HCT116 (cell line): Measurements from ENCODE around the gene STARD3. TPM values are rescaled to one million over a fixed set of nuclear protein-coding genes. Genes with fewer than 3 reads are reported as not detected.

Experiments
- ATAC-seq: fragments of 200-7000 bp; cut with Tn5 transposase; 2 replicates; pipeline ENCODE4 v1.9.1; 2020; ENCODE audit warnings: mild to moderate bottlenecking, moderate library complexity
- BruUV-seq: library from RNA; stranded (reverse); fragments of 400-500 nt; replicated peaks from 2 replicates; lab custom pipeline; 2021; lab: Mats Ljungman, UMichigan
- CTCF ChIA-PET: fragments of 300-600 bp; sonication (Branson Sonifier 250); formaldehyde crosslinking; loops from one replicate; lab custom pipeline; 2021; ENCODE audit warnings: antibody characterized with exemption; lab: Charles Lee
- POLR2A ChIA-PET: fragments of 300-600, 350-600 bp; sonication (Branson Sonifier 250); formaldehyde crosslinking; loops from one replicate; lab custom pipeline; 2021; ENCODE audit warnings: antibody characterized with exemption; lab: Charles Lee
- RAD21 ChIA-PET, 2 experiments: fragments of 300-600 bp; sonication (Branson Sonifier 250); formaldehyde crosslinking; loops; one replicate each; lab custom pipeline; 2023; ENCODE audit warnings: low total read pairs in 2 of 2; ENCODE audit not compliant: uncharacterized antibody in 2 of 2, unreplicated experiment in 2 of 2, low non-redundant PET in 1 of 2; lab: Charles Lee
- DNase-seq: peaks from one replicate; pipeline ENCODE4 v3.0.0-alpha.2; 2010; ENCODE audit warnings: low read depth, low spot score
- H2AFZ ChIP-seq: fragments of 200-600 bp; shearing (Covaris generic), sonication (generic); 2 replicates; pipeline ENCODE4 v1.6.1; 2017; ENCODE audit warnings: low read depth, mixed run types, mixed read lengths, antibody characterized with exemption, low read length; ENCODE audit not compliant: poor library complexity, severe bottlenecking
- H3K27ac ChIP-seq: 2 replicates; pipeline ENCODE4 v1.5.1; 2012; ENCODE audit warnings: low read depth, low read length
- H3K27me3 ChIP-seq: fragments of 200-600 bp; sonication (generic); 2 replicates; pipeline ENCODE4 v1.6.1; 2016; ENCODE audit warnings: mixed run types, low read length, mixed read lengths; ENCODE audit not compliant: insufficient read depth
- H3K36me3 ChIP-seq, 2 experiments: fragments of 200-500 bp in 1 of 2; fragments of 200-600 bp in 1 of 2; sonication (Bioruptor generic) in 1 of 2; sonication (generic) in 1 of 2; 2 replicates each; pipeline versions ENCODE4 v1.5.1 to v1.6.1; 2014 to 2016; ENCODE audit warnings: low read length in 2 of 2, inconsistent platforms in 1 of 2, mixed read lengths in 1 of 2, mixed run types in 1 of 2; ENCODE audit not compliant: insufficient read depth in 2 of 2, control insufficient read depth in 1 of 2
- H3K4me1 ChIP-seq, 2 experiments: fragments of 200-600 bp in 1 of 2; sonication (generic) in 1 of 2; 2 replicates each; pipeline versions ENCODE4 v1.5.1 to v1.6.1; 2012 to 2017; ENCODE audit warnings: low read length in 2 of 2, inconsistent platforms in 1 of 2, mild to moderate bottlenecking in 1 of 2, mixed read lengths in 1 of 2, mixed run types in 1 of 2, moderate library complexity in 1 of 2; ENCODE audit not compliant: insufficient read depth in 2 of 2, control insufficient read depth in 1 of 2
- H3K4me2 ChIP-seq: fragments of 200-600 bp; sonication (generic); 2 replicates; pipeline ENCODE4 v1.6.1; 2017; ENCODE audit warnings: mixed run types, low read length, mixed read lengths
- H3K4me3 ChIP-seq, 2 experiments: fragments of 200-600 bp in 1 of 2; sonication (generic) in 1 of 2; replicated peaks in 1 of 2; 2 replicates each; pipeline ENCODE4 v1.5.1; 2011 to 2016; ENCODE audit warnings: low read length in 2 of 2, control low read depth in 1 of 2, low read depth in 1 of 2, mild to moderate bottlenecking in 1 of 2, mixed read lengths in 1 of 2, mixed run types in 1 of 2
- H3K79me2 ChIP-seq: fragments of 200-600 bp; sonication (generic); 2 replicates; pipeline ENCODE4 v1.6.1; 2017; ENCODE audit warnings: mild to moderate bottlenecking, mixed run types, low read length, moderate library complexity, mixed read lengths; ENCODE audit not compliant: insufficient read depth
- H3K9ac ChIP-seq: fragments of 200-600 bp; sonication (generic); 2 replicates; pipeline ENCODE4 v1.6.1; 2016; ENCODE audit warnings: low read length, mixed read lengths
- H3K9me2 ChIP-seq: fragments of 200-600 bp; sonication (generic), shearing (Covaris generic); 2 replicates; pipeline ENCODE4 v1.6.1; 2017; ENCODE audit warnings: mixed run types, mild to moderate bottlenecking, moderate library complexity; ENCODE audit not compliant: insufficient read depth
- H3K9me3 ChIP-seq, 2 experiments: fragments of 200-500 bp in 1 of 2; fragments of 200-600 bp in 1 of 2; sonication (Bioruptor generic) in 1 of 2; sonication (generic) in 1 of 2; 2 replicates each; pipeline ENCODE4 v1.6.1; 2014 to 2017; ENCODE audit warnings: low read length in 2 of 2, mixed read lengths in 2 of 2, inconsistent platforms in 1 of 2, low read depth in 1 of 2, mild to moderate bottlenecking in 1 of 2, mixed run types in 1 of 2, moderate library complexity in 1 of 2; ENCODE audit not compliant: control insufficient read depth in 1 of 2, insufficient read depth in 1 of 2
- H4K20me1 ChIP-seq: fragments of 200-600 bp; sonication (generic), shearing (Covaris generic); 2 replicates; pipeline ENCODE4 v1.6.1; 2017; ENCODE audit warnings: mixed run types, mild to moderate bottlenecking, moderate library complexity; ENCODE audit not compliant: insufficient read depth
- CBX3 ChIP-seq: IDR thresholded peaks from 2 replicates; pipeline ENCODE4 v1.6.1; 2012; ENCODE audit warnings: low read depth
- ELF1 ChIP-seq: IDR thresholded peaks from 2 replicates; pipeline ENCODE4 v1.6.1; 2012; ENCODE audit warnings: low read depth, borderline replicate concordance
- EZH2phosphoT487 ChIP-seq: fragments of 200-600 bp; IDR thresholded peaks from 2 replicates; pipeline ENCODE4 v1.6.1; 2018; ENCODE audit warnings: antibody characterized with exemption, borderline replicate concordance
- POLR2AphosphoS5 ChIP-seq: IDR thresholded peaks from 2 replicates; pipeline ENCODE4 v1.6.1; 2011; ENCODE audit warnings: mild to moderate bottlenecking, low read depth, low read length, moderate library complexity
- SP1 ChIP-seq: IDR thresholded peaks from 2 replicates; pipeline ENCODE4 v1.6.1; 2012; ENCODE audit warnings: low read depth
- SRF ChIP-seq: IDR thresholded peaks from 2 replicates; pipeline ENCODE4 v1.6.1; 2012; ENCODE audit warnings: low read depth
- TCF7L2 ChIP-seq: IDR thresholded peaks from 2 replicates; pipeline ENCODE4 v1.7.0; 2011; ENCODE audit warnings: borderline replicate concordance, inconsistent platforms; ENCODE audit not compliant: insufficient read depth, insufficient read length; ENCODE audit errors: extremely low read depth
- YY1 ChIP-seq: IDR thresholded peaks from 2 replicates; pipeline ENCODE4 v1.6.1; 2011; ENCODE audit warnings: low read length, low read depth, moderate library complexity, mild to moderate bottlenecking; ENCODE audit not compliant: insufficient replicate concordance; ENCODE audit errors: extremely low read depth
- ZBTB33 ChIP-seq: IDR thresholded peaks from 2 replicates; pipeline ENCODE4 v1.6.1; 2011; ENCODE audit warnings: mild to moderate bottlenecking, low read length, moderate library complexity; ENCODE audit not compliant: insufficient replicate concordance; ENCODE audit errors: extremely low read depth
- ZNF274 ChIP-seq: fragments of 200-500 bp; sonication (Bioruptor generic); IDR thresholded peaks from 2 replicates; pipeline ENCODE4 v1.6.1; 2014; ENCODE audit warnings: mild to moderate bottlenecking, low read depth, low read length, inconsistent platforms
- intact Hi-C: fragments of 100-400 bp; cut with micrococcal nuclease; formaldehyde crosslinking; loops from 2 replicates; pipeline ENCODE4 v1.10.0; 2022
- total RNA-seq: library from RNA; stranded (reverse); gene quantifications from one replicate; pipeline ENCODE4 v1.2.1, GENCODE V29; 2021; ENCODE audit not compliant: unreplicated experiment
- TF ChIP-seq, protein P1 (sequence below), 3 experiments: fragments of 200-600 bp in 1 of 3; sonication (generic) in 1 of 3; IDR thresholded peaks in 2 of 3; conservative IDR thresholded peaks in 1 of 3; 2 replicates each; pipeline ENCODE4 v1.5.1; 2012 to 2017; ENCODE audit warnings: low read depth in 2 of 3, low read length in 2 of 3, antibody characterized with exemption in 1 of 3, borderline replicate concordance in 1 of 3, control low read depth in 1 of 3, mild to moderate bottlenecking in 1 of 3, mixed read lengths in 1 of 3, mixed run types in 1 of 3, moderate library complexity in 1 of 3; ENCODE audit not compliant: insufficient read depth in 1 of 3

The STARD3 gene
- total RNA-seq, 1 experiment from 2014 or later, result 73.9 TPM

GRCh38 chr17:39677542-39678339 lies 40.8 kb downstream of the STARD3 start:
- no peak for ATAC-seq
- Histone ChIP-seq H4K20me1 (no peaks in the 10 kb centered on the region), H3K27ac (no peak overlapping the region), H3K36me3 (no peaks in the 10 kb centered on the region), H3K4me1 (peaks cover 17 to 19% of the 10 kb centered on the region in 2 experiments; a peak in 2 of 4 replicates), H2AFZ (no peak overlapping the region), H3K27me3 (no peaks in the 10 kb centered on the region), H3K79me2 (no peaks in the 10 kb centered on the region), H3K4me3 (no peak overlapping the region), H3K9ac (no peak overlapping the region), H3K4me2 (no peak overlapping the region), H3K9me2 (no peaks in the 10 kb centered on the region), H3K9me3 (no peaks in the 10 kb centered on the region)
- BruUV-seq, result no TSS peak
- ChIA-PET RAD21 (no interaction called here), CTCF (interaction anchor here (1.4 kb wide), 1 partner anchor 53 kb away, joined by 3 read pairs; the partner anchor contains the start of gene MIEN1), POLR2A (no interaction called here)
- TF ChIP-seq ELF1 (no peak), ZBTB33 (no peak), POLR2AphosphoS5 (no peak), ZNF274 (no peak), TCF7L2 (no peak), SRF (no peak), CBX3 (no peak), EZH2phosphoT487 (no peak), YY1 (no peak), SP1 (no peak)
- TF ChIP-seq, protein P1, sequence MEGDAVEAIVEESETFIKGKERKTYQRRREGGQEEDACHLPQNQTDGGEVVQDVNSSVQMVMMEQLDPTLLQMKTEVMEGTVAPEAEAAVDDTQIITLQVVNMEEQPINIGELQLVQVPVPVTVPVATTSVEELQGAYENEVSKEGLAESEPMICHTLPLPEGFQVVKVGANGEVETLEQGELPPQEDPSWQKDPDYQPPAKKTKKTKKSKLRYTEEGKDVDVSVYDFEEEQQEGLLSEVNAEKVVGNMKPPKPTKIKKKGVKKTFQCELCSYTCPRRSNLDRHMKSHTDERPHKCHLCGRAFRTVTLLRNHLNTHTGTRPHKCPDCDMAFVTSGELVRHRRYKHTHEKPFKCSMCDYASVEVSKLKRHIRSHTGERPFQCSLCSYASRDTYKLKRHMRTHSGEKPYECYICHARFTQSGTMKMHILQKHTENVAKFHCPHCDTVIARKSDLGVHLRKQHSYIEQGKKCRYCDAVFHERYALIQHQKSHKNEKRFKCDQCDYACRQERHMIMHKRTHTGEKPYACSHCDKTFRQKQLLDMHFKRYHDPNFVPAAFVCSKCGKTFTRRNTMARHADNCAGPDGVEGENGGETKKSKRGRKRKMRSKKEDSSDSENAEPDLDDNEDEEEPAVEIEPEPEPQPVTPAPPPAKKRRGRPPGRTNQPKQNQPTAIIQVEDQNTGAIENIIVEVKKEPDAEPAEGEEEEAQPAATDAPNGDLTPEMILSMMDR (IDR thresholded peaks at IDR 0.05 in 2 of 3, conservative IDR thresholded peaks at IDR 0.05 in 1 of 3; ENCODE audit: borderline replicate concordance in 1 of 3, insufficient read depth in 1 of 3, low read depth in 2 of 3, low read length in 2 of 3), result no peak
- DNase-seq, result no peak
- intact Hi-C loops, result no loop called here
